HG02588 (cell line): Measurements from ENCODE around the gene PHF2.

ENCODE experiments used
- ATAC-seq: cut with Tn5 transposase; IDR thresholded peaks from one replicate; pipeline ENCODE4 v1.9.1; 2021; ENCODE audit warnings: mild to moderate bottlenecking, moderate library complexity; ENCODE audit not compliant: unreplicated experiment

Gene PHF2

GRCh38 chr9:93576258-93577077, at the start of gene PHF2:
Gene PHF2 (plus strand): TSS chr9:93576584. CDS start chr9:93576774, 190 bp downstream.
- ATAC-seq, result peak; percentile 40

GRCh38 chr9:93531374-93531773, 45.0 kb upstream of the PHF2 start:
- ATAC-seq, result no peak

GRCh38 chr9:93532141-93532540, 44.2 kb upstream of the PHF2 start:
- ATAC-seq, result no peak

GRCh38 chr9:93533863-93534262, 42.5 kb upstream of the PHF2 start:
- ATAC-seq, result no peak

GRCh38 chr9:93536167-93536566, 40.2 kb upstream of the PHF2 start:
- no peak for ATAC-seq

- ATAC-seq, result no peak
Observed at GRCh38 chr9:93536874-93537273, 39.5 kb upstream of the PHF2 start.

DNA sequence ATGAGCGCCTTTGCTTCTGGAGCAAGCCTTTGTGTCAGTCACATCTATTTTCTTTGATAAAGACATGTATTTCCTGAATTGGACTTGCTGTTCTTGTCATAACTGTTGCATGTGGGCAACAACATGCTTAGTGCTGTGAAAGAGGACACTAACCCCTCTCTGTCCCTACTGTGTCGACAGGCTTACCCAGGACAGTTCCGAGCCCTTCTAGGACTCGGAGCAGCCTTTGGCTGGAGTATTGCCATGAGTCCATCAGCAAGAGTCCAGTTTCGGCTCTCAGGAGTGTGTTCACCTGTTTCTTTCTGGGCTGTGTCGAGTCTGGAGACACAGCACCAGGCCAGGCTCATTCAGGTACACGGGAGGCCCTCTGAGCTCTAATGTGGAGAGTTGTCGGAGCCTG, 36.1 kb upstream of the PHF2 start:
- no peak for ATAC-seq

- ATAC-seq, result no peak
Observed at GRCh38 chr9:93541005-93541404, 35.4 kb upstream of the PHF2 start.

DNA sequence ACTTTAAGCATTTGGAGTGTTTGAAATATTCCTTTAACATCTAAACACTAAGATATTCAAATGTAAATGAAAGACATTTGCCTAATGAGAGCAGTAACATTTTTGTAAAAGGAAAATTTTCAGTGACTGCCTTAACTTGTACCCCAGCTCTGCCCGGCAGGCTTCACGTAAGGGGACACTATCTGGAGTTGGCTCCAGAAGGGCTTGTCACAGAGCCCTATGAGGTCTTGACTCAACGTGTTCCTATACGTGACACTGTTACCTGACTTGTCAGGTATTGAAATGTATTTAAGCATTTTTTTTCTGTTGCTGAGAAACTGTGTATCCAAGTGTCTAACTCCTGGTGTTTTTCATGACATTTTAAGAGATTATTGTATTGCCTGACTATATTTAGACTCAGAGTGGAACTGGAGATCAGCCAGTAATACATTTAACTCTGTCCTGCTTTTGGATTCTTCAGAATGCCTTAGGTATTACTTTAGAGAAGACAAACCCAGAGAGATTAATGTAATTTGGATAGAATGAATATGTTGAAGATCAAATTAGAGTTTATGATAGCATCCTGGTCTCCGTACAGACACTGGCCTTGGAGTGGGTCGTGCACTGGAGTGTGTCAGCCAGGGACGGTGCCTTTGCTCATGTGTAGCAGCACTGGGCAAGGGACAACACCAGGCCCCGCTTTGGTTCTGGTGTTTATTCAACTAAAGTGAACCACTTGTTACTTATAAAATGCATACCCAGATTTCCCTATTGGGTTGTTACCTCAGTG, 34.6 kb upstream of the PHF2 start:
- ATAC-seq, result no peak

DNA sequence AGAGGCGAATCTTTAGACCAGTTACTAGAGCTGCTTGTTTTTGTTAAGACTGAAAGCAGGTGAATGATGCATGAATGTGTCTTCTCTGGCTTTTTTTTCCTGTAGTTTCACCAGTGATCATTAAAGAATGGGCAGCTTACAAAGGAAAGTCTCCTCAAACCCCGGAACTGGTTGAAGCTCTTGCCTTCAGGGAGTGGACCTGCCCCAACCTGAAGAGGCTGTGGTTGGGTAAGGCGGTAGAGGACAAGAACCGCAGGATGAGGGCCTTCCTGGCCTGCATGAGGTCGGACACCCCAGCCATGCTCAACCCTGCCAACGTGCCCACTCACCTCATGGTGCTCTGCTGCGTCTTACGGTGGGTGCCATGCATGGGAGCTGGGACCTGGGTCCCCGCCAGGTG, 33.3 kb upstream of the PHF2 start:
- ATAC-seq, result no peak

DNA sequence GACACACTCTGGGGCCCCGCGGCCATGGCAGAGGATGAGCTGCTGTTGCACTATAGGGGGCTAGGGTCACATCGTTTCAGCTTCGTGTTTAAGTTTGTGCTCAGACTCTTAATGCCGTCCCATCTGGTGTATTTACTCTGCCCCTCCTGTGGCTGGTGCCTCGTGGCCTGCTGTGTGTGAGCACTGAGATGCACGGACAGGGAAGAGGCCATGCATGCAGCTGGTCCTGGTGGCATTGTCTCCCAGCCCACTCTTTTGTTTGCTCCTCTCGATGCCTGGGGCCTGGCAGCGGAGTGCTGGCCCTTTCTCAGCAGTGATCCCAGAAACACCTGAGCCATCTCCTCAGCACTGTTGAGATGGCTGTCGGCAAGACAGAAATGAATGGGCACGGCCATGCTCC, 30.0 kb upstream of the PHF2 start:
- no peak for ATAC-seq

- no peak for ATAC-seq
Observed at GRCh38 chr9:93549611-93550010, 26.8 kb upstream of the PHF2 start.

DNA sequence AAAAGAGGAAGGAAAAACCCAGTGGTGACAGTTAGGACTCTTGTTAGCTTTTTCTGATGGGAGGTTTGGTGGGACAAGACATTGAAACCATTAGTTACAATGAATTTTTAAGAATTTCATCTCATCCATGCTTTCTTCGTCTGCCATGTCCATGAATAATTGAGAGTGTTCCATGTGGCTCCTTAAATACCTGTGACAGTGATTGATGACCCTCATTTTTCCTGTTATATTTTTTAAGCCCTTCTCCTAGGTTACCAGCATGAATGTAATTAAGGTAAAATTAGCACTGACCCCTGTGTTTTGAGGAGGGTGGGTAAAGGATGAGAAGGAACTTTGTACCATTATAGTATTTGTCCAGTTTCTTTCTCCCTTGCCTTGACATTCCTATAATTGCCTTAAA, 23.5 kb upstream of the PHF2 start:
- ATAC-seq, result no peak

- no peak for ATAC-seq
Observed at GRCh38 chr9:93555370-93555769, 21.0 kb upstream of the PHF2 start.

- ATAC-seq, result no peak
Observed at GRCh38 chr9:93557366-93558137, 18.8 kb upstream of the PHF2 start.

GRCh38 chr9:93558503-93558902, 17.9 kb upstream of the PHF2 start:
- no peak for ATAC-seq

DNA sequence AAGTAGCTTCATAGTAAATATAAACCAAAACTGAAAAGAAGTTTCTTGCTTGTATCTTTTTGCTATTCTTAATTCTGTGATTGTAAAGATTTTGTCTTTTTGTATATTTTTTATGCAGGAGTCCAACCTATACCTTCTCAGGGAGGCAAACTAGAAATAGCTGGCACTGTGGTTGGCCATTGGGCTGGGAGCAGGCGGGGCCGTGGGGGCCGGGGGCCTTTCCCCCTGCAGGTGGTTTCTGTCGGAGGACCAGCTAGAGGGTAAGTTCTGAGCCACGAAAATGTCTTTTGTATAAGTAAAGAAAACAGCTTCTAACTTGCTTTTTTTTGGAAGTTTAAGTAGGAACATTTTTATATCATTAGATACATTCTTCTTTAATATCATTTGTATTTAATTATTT, 15.4 kb upstream of the PHF2 start:
- no peak for ATAC-seq

DNA sequence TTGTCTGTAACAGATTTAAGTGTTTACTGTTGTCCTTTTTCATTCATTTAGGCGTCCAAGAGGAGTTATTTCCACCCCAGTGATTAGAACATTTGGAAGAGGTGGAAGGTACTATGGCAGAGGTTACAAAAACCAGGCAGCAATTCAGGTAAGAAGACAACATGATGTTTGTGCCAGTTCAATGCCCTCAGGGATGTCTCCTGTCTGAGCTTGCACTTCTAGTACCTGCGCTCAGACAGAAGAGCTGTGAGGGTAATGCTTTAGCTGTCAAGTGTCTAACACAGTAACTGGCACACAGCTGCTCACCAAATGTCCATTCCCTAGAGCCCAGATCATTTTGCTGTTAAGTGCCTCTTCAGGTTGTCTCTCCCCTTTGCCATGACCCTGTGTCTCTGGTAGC, 14.2 kb upstream of the PHF2 start:
- ATAC-seq, result no peak

DNA sequence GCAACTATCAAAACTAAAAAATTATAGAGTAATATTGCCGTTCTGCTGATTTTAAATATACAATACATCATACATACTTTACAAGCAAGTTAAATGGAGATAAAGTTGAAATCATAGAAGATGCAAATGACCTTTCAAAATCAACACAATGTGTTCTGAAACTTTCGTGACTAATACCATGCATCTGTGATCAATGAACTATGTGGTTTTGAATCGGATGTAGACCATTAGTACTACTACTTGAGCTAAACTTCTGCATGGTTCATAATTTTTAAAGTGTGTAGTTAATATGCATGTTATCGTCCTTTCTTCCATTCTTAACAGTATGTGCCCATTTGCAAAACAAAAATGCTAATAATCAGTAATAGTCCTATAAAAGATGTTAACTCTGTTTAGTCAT, 11.3 kb upstream of the PHF2 start:
- ATAC-seq, result no peak

GRCh38 chr9:93566408-93567270, 9.7 kb upstream of the PHF2 start:
- ATAC-seq, result peak; percentile 86
